GM18499 (cell line): ENCODE results near the gene SPATS2.

Experiments
- ATAC-seq: cut with Tn5 transposase; IDR thresholded peaks from one replicate; pipeline ENCODE4 v1.9.1; 2021; ENCODE audit warnings: moderate number of reproducible peaks; ENCODE audit not compliant: insufficient read depth, unreplicated experiment

Gene SPATS2

GRCh38 chr12:49536526-49537071, 169.3 kb downstream of the SPATS2 start:
- ATAC-seq, result no peak

- no peak for ATAC-seq
Measured at GRCh38 chr12:49537231-49537751, 170.0 kb downstream of the SPATS2 start.

GRCh38 chr12:49537752-49538509, 170.7 kb downstream of the SPATS2 start:
- ATAC-seq, result no peak

- ATAC-seq, result no peak
Measured at GRCh38 chr12:49538510-49539403, 171.5 kb downstream of the SPATS2 start, which contains the start of gene KCNH3. TSS of gene KCNH3 (plus strand) at chr12:49539030. CDS start at chr12:49539417, 387 bp downstream.

- ATAC-seq, result no peak
Measured at GRCh38 chr12:49539406-49540228, 172.4 kb downstream of the SPATS2 start.

GRCh38 chr12:49540229-49541139, 173.2 kb downstream of the SPATS2 start:
- ATAC-seq, result no peak

- ATAC-seq, result no peak
Measured at GRCh38 chr12:49541140-49541861, 174.0 kb downstream of the SPATS2 start.

- no peak for ATAC-seq
Measured at GRCh38 chr12:49541911-49542505, 174.7 kb downstream of the SPATS2 start.

GRCh38 chr12:49542592-49543160, 175.4 kb downstream of the SPATS2 start:
- no peak for ATAC-seq

GRCh38 chr12:49543221-49543913, 176.1 kb downstream of the SPATS2 start:
- ATAC-seq, result no peak

GRCh38 chr12:49543914-49544815, 176.9 kb downstream of the SPATS2 start:
- ATAC-seq, result no peak

GRCh38 chr12:49545815-49546214, 178.6 kb downstream of the SPATS2 start:
- no peak for ATAC-seq

GRCh38 chr12:49546481-49546880, 179.2 kb downstream of the SPATS2 start:
- ATAC-seq, result no peak

- no peak for ATAC-seq
Measured at GRCh38 chr12:49547090-49547690, 179.9 kb downstream of the SPATS2 start.

- no peak for ATAC-seq
Measured at GRCh38 chr12:49548481-49548821, 181.2 kb downstream of the SPATS2 start.
